IMR-90 (cell line): ENCODE results near the gene DNM1. TPM values are rescaled to one million over a fixed set of nuclear protein-coding genes. Genes with fewer than 3 reads are reported as not detected.

Source experiments
- ATAC-seq: fragments of 200-7000 bp; cut with Tn5 transposase; 2 replicates; pipeline ENCODE4 v1.9.1; 2020; ENCODE audit warnings: low read depth, mild to moderate bottlenecking, moderate library complexity
- BruUV-seq: library from RNA; stranded (reverse); fragments of 400-500 nt; replicated peaks from 2 replicates; lab custom pipeline; 2021; lab: Mats Ljungman, UMichigan
- CTCF ChIA-PET: fragments of 300-600 bp; formaldehyde crosslinking; extraction: SDS; loops from one replicate; lab custom pipeline; 2021; ENCODE audit warnings: antibody characterized with exemption; lab: Yijun Ruan, JAX
- POLR2A ChIA-PET: fragments of 300-600 bp; sonication (Branson Sonifier 250); formaldehyde crosslinking; loops from one replicate; lab custom pipeline; 2022; ENCODE audit warnings: antibody characterized with exemption; ENCODE audit not compliant: unreplicated experiment; lab: Charles Lee
- DNase-seq: peaks from one replicate; pipeline ENCODE4 v3.0.0; 2013
- H2AFZ ChIP-seq: replicated peaks from 2 replicates; pipeline ENCODE3; 2013; ENCODE audit warnings: low read length, mild to moderate bottlenecking; ENCODE audit not compliant: poor library complexity
- H2AK5ac ChIP-seq: 2 replicates; pipeline ENCODE4 v1.6.1; 2013; ENCODE audit warnings: low read depth, low read length, inconsistent platforms
- H2AK9ac ChIP-seq: replicated peaks from 2 replicates; pipeline ENCODE3; 2013; ENCODE audit warnings: mild to moderate bottlenecking, low read depth, low read length, moderate library complexity; ENCODE audit not compliant: poor library complexity
- H2BK120ac ChIP-seq: 2 replicates; pipeline ENCODE4 v1.6.1; 2013; ENCODE audit warnings: low read depth, low read length, inconsistent platforms
- H2BK15ac ChIP-seq: 3 replicates; pipeline ENCODE4 v1.6.1; 2013; ENCODE audit warnings: low read depth, low read length, inconsistent platforms
- H2BK20ac ChIP-seq: 2 replicates; pipeline ENCODE4 v1.6.1; 2013; ENCODE audit warnings: low read depth, mild to moderate bottlenecking, inconsistent platforms, low read length, moderate library complexity
- H2BK5ac ChIP-seq: 2 replicates; pipeline ENCODE4 v1.6.1; 2013; ENCODE audit warnings: mild to moderate bottlenecking, low read depth, low read length, inconsistent platforms; ENCODE audit not compliant: poor library complexity, severe bottlenecking
- H3K14ac ChIP-seq: replicated peaks from 2 replicates; pipeline ENCODE4 v1.6.1; 2013; ENCODE audit warnings: low read depth, low read length, inconsistent platforms
- H3K18ac ChIP-seq: 2 replicates; pipeline ENCODE4 v1.6.1; 2013; ENCODE audit warnings: low read depth, low read length, control low read depth
- H3K23ac ChIP-seq: 2 replicates; pipeline ENCODE4 v1.6.1; 2013; ENCODE audit warnings: low read depth, low read length, inconsistent platforms
- H3K27ac ChIP-seq: 2 replicates; pipeline ENCODE4 v1.5.1; 2013; ENCODE audit warnings: mild to moderate bottlenecking, control low read depth, low read length; ENCODE audit not compliant: insufficient read depth
- H3K27me3 ChIP-seq: 2 replicates; pipeline ENCODE4 v1.6.1; 2013; ENCODE audit warnings: low read length; ENCODE audit not compliant: control insufficient read depth, insufficient read depth
- H3K36me3 ChIP-seq: 2 replicates; pipeline ENCODE4 v1.6.1; 2013; ENCODE audit warnings: low read length, mixed read lengths; ENCODE audit not compliant: control insufficient read depth, insufficient read depth
- H3K4ac ChIP-seq: 2 replicates; pipeline ENCODE4 v1.6.1; 2013; ENCODE audit warnings: low read depth, low read length, inconsistent platforms
- H3K4me1 ChIP-seq: 2 replicates; pipeline ENCODE4 v1.6.1; 2013; ENCODE audit warnings: low read length, mixed read lengths; ENCODE audit not compliant: control insufficient read depth, insufficient read depth
- H3K4me2 ChIP-seq: 2 replicates; pipeline ENCODE4 v1.6.1; 2013; ENCODE audit warnings: low read depth, mild to moderate bottlenecking, control low read depth, low read length, moderate library complexity
- H3K4me3 ChIP-seq: 2 replicates; pipeline ENCODE4 v1.5.1; 2013; ENCODE audit warnings: low read depth, mild to moderate bottlenecking, control low read depth, low read length, moderate library complexity; ENCODE audit not compliant: insufficient read depth
- H3K56ac ChIP-seq: 2 replicates; pipeline ENCODE4 v1.6.1; 2013; ENCODE audit warnings: low read length, inconsistent platforms; ENCODE audit not compliant: insufficient read depth; ENCODE audit errors: extremely low read depth
- H3K79me1 ChIP-seq, 2 experiments: 2 replicates each; pipeline ENCODE4 v1.6.1; 2013; ENCODE audit warnings: low read length in 2 of 2, inconsistent platforms in 1 of 2, low read depth in 1 of 2
- H3K9ac ChIP-seq: 2 replicates; pipeline ENCODE4 v1.6.1; 2013; ENCODE audit warnings: low read depth, low read length, control low read depth
- H3K9me1 ChIP-seq: 2 replicates; pipeline ENCODE4 v1.6.1; 2013; ENCODE audit warnings: low read length, inconsistent platforms; ENCODE audit not compliant: insufficient read depth
- H3K9me3 ChIP-seq: 2 replicates; pipeline ENCODE4 v1.6.1; 2013; ENCODE audit warnings: low read length; ENCODE audit not compliant: control insufficient read depth, insufficient read depth
- H4K20me1 ChIP-seq: 2 replicates; pipeline ENCODE4 v1.6.1; 2013; ENCODE audit warnings: low read length, inconsistent platforms; ENCODE audit not compliant: insufficient read depth
- H4K5ac ChIP-seq: 2 replicates; pipeline ENCODE4 v1.6.1; 2013; ENCODE audit warnings: mild to moderate bottlenecking, low read depth, low read length, control low read depth
- H4K8ac ChIP-seq, 2 experiments: 2 replicates each; pipeline ENCODE4 v1.6.1; 2013; ENCODE audit warnings: low read depth in 2 of 2, low read length in 2 of 2, control low read depth in 1 of 2, inconsistent platforms in 1 of 2
- H4K91ac ChIP-seq: 2 replicates; pipeline ENCODE4 v1.6.1; 2013; ENCODE audit warnings: low read depth, low read length, inconsistent platforms; ENCODE audit not compliant: insufficient read depth
- BHLHE40 ChIP-seq: fragments of 150-350 bp; IDR thresholded peaks from 2 replicates; pipeline ENCODE4 v1.6.1; 2016; ENCODE audit warnings: mild to moderate bottlenecking, low read depth, low read length
- CEBPB ChIP-seq: IDR thresholded peaks from 2 replicates; pipeline ENCODE4 v1.6.1; 2012; ENCODE audit warnings: low read depth, low read length, improper control_type of control experiment
- CHD1 ChIP-seq: IDR thresholded peaks from 2 replicates; pipeline ENCODE4 v1.6.1; 2012; ENCODE audit warnings: low read depth, low read length, improper control_type of control experiment
- FOS ChIP-seq: fragments of 150-350 bp; IDR thresholded peaks from 2 replicates; pipeline ENCODE4 v1.6.1; 2016; ENCODE audit warnings: low read depth, low read length
- MAFK ChIP-seq: IDR thresholded peaks from 2 replicates; pipeline ENCODE4 v1.6.1; 2012; ENCODE audit warnings: low read depth, low read length, improper control_type of control experiment
- POLR2A ChIP-seq: IDR thresholded peaks from 2 replicates; pipeline ENCODE4 v1.6.1; 2012; ENCODE audit warnings: mild to moderate bottlenecking, low read depth, low read length
- RAD21 ChIP-seq: IDR thresholded peaks from 2 replicates; pipeline ENCODE4 v1.6.1; 2012; ENCODE audit warnings: low read length, improper control_type of control experiment
- RFX5 ChIP-seq: IDR thresholded peaks from 2 replicates; pipeline ENCODE4 v1.8.0; 2012; ENCODE audit warnings: low read depth, mild to moderate bottlenecking, low read length, moderate library complexity
- SMC3 ChIP-seq: fragments of 150-350 bp; IDR thresholded peaks from 2 replicates; pipeline ENCODE4 v1.6.1; 2016; ENCODE audit warnings: low read depth, mild to moderate bottlenecking, antibody characterized with exemption, low read length, moderate library complexity
- WGBS, 2 experiments: methylation state at CpG; one replicate each; pipeline versions ENCODE4 v1.1.5 to v1.1.7; 2013; ENCODE audit warnings: missing lambda C conversion rate in 2 of 2; ENCODE audit not compliant: insufficient read length in 1 of 2; ENCODE audit errors: extremely low coverage in 2 of 2; 5-methylcytosine and 5-hydroxymethylcytosine counted together
- dilution Hi-C: fragments of 300-500 bp; cut with HindIII; formaldehyde crosslinking; loops from one replicate; pipeline ENCODE4 v1.14.3; 2018; ENCODE audit warnings: low sequenced_read_pairs; ENCODE audit not compliant: unreplicated experiment
- in situ Hi-C: fragments of 300-500 bp; cut with MboI; formaldehyde crosslinking; loops from 3 replicates; pipeline ENCODE4 v1.14.3; 2019; ENCODE audit warnings: low sequenced_read_pairs, inconsistent platforms, mixed read lengths
- intact Hi-C: fragments of 100-400 bp; cut with micrococcal nuclease; formaldehyde crosslinking; loops from 2 replicates; pipeline ENCODE4 v1.10.0; 2022
- polyA plus RNA-seq, 3 experiments: library from polyadenylated mRNA; depleted of rRNA; stranded (reverse); fragments of >200 nt; gene quantifications; 2 replicates each; pipeline ENCODE4 v1.2.3, GENCODE V29; 2012; ENCODE audit warnings: low replicate concordance in 1 of 3
- total RNA-seq: library from RNA; depleted of rRNA; stranded (reverse); fragments of >200 nt; gene quantifications from 2 replicates; pipeline ENCODE4 v1.2.3, GENCODE V29; 2012
- TF ChIP-seq, protein P1 (sequence below): fragments of 150-350 bp; IDR thresholded peaks from 2 replicates; pipeline ENCODE4 v1.6.1; 2016; ENCODE audit warnings: low read depth, mild to moderate bottlenecking, low read length, moderate library complexity, borderline replicate concordance

The DNM1 gene
- total and polyA plus RNA-seq, 2 of the 4 experiments (the other 2 are of a cell fraction), result 13.6 to 17.7 TPM

DNA sequence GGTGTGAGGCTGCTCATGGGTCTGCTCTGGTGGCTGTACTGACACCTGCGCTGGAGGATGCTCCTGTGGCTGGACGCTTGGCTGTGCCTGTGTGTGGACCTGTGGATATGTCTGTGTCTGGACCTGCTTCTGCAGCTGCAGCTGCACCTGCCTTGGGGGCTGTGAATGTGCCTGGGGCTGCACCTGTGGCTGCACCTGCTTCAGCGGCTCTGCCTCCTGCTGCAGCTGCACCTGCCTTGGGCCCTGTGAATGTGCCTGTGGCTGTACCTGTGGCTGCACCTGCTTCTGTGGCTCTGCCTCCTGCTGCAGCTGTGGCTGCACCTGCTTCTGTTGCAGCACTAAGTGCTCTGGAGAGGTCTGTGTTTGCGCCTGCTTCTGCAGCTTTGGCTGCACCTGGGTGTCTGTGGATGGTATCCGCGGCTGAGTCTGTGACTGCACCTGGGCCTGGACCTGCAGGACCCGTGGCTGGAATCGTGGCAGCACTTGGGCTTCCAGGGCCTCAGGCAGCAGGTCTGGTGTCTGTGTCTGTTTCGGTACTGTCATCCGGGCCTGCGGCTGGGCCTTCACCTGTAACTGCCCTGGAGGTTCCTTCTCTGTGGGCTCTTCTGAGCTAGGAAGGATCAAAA lies 24.3 kb upstream of the DNM1 start:
- Histone ChIP-seq H3K9ac (no peak overlapping the region), H3K4me1 (peaks cover 14% of the 10 kb centered on the region), H4K5ac (no peak overlapping the region), H4K20me1 (peaks cover 7% of the 10 kb centered on the region), H3K4ac (no peak overlapping the region), H3K56ac (no peak overlapping the region), H3K23ac (no peak overlapping the region), H3K4me2 (no peak overlapping the region), H2AK5ac (no peak overlapping the region), H3K27me3 (no peaks in the 10 kb centered on the region), H3K36me3 (peaks cover 63% of the 10 kb centered on the region), H3K9me3 (peaks cover 5% of the 10 kb centered on the region), H3K9me1 (peaks cover 18% of the 10 kb centered on the region), H4K8ac (no peak overlapping the region), H3K14ac (no peak overlapping the region), H2AFZ (no peak overlapping the region), H3K79me1 (peaks cover 6 to 28% of the 10 kb centered on the region in 2 experiments; a peak in 3 of 4 replicates), H2BK5ac (no peak overlapping the region), H2BK20ac (no peak overlapping the region), H3K4me3 (no peak overlapping the region), H2BK120ac (no peak overlapping the region), H2AK9ac (no peak overlapping the region), H2BK15ac (no peak overlapping the region), H3K18ac (no peak overlapping the region), H4K91ac (no peak overlapping the region), H3K27ac (no peak overlapping the region)
- ChIA-PET POLR2A (no interaction called here), CTCF (no interaction called here)
- no peak for DNase-seq
- no peak for TF ChIP-seq RAD21
- no peak for TF ChIP-seq BHLHE40
- TF ChIP-seq FOS, result no peak
- TF ChIP-seq, protein P1, sequence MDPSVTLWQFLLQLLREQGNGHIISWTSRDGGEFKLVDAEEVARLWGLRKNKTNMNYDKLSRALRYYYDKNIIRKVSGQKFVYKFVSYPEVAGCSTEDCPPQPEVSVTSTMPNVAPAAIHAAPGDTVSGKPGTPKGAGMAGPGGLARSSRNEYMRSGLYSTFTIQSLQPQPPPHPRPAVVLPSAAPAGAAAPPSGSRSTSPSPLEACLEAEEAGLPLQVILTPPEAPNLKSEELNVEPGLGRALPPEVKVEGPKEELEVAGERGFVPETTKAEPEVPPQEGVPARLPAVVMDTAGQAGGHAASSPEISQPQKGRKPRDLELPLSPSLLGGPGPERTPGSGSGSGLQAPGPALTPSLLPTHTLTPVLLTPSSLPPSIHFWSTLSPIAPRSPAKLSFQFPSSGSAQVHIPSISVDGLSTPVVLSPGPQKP, result no peak
- TF ChIP-seq CEBPB, result no peak
- TF ChIP-seq POLR2A, result no peak
- TF ChIP-seq SMC3, result no peak
- TF ChIP-seq MAFK, result no peak
- TF ChIP-seq RFX5, result no peak
- TF ChIP-seq CHD1, result no peak
- BruUV-seq, result TSS peak; percentile 79
- dilution Hi-C loops (no loop called here), in situ Hi-C loops (no loop called here), intact Hi-C loops (no loop called here)
- WGBS, 2 experiments, result 96% methylated on average over 9 of the region's 11 CpGs; no CpG with 5 or more reads in 1 of the 2 experiments
- ATAC-seq, result no peak
